Epithelial cell of proximal tubule (primary cell): Measurements from ENCODE around the gene TMEM161A. TPM values are rescaled to one million over a fixed set of nuclear protein-coding genes. Genes with fewer than 3 reads are reported as not detected.

ENCODE experiments used
- DNase-seq: peaks from one replicate; pipeline ENCODE4 v3.0.0-alpha.2; 2011; ENCODE audit warnings: low read depth
- H3K4me3 ChIP-seq: 2 replicates; pipeline ENCODE4 v1.5.1; 2011; ENCODE audit warnings: low read depth, mild to moderate bottlenecking, low read length
- total RNA-seq: library from RNA; depleted of rRNA; stranded (reverse); fragments of >200 nt; gene quantifications from 2 replicates; pipeline ENCODE4 v1.2.3, GENCODE V29; 2015
- TF ChIP-seq, protein P1 (sequence below): conservative IDR thresholded peaks from 2 replicates; pipeline ENCODE4 v1.5.1; 2012; ENCODE audit warnings: low read depth, mild to moderate bottlenecking, low read length

TMEM161A gene
- total RNA-seq, 1 donor from 2014 or later: 32.6 TPM

DNA sequence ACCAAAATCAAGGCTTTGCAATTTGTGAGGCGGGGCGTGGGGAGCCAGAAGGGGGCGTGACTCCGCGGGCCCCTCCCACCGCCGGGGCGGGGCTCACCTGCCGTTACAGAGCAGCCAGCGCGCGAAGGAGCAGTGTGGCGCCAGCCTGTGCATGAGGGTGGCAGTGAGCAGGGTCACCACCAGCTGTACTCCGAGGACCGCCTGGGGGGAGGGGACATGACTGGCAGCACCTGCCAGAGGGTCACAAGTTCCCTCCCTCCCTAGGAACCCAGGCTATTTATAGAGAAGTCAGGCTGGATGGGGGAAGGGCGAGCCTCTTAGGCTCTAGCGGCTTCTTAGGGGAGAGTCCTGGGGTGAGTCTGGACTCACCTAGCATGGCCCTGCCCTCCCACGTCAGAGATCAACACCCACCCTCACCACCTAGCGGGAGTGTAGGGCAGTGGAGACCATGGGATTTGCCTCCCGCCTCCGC is 3.6 kb downstream of the TMEM161A start:
- H3K4me3 ChIP-seq: no peak overlapping the region
- TF ChIP-seq, protein P1, sequence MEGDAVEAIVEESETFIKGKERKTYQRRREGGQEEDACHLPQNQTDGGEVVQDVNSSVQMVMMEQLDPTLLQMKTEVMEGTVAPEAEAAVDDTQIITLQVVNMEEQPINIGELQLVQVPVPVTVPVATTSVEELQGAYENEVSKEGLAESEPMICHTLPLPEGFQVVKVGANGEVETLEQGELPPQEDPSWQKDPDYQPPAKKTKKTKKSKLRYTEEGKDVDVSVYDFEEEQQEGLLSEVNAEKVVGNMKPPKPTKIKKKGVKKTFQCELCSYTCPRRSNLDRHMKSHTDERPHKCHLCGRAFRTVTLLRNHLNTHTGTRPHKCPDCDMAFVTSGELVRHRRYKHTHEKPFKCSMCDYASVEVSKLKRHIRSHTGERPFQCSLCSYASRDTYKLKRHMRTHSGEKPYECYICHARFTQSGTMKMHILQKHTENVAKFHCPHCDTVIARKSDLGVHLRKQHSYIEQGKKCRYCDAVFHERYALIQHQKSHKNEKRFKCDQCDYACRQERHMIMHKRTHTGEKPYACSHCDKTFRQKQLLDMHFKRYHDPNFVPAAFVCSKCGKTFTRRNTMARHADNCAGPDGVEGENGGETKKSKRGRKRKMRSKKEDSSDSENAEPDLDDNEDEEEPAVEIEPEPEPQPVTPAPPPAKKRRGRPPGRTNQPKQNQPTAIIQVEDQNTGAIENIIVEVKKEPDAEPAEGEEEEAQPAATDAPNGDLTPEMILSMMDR: no peak
- no peak for DNase-seq

- TF ChIP-seq, protein P1: no peak
- no peak overlapping the region for H3K4me3 ChIP-seq
- no peak for DNase-seq
Measured at GRCh38 chr19:19133985-19134384, 4.3 kb downstream of the TMEM161A start.

DNA sequence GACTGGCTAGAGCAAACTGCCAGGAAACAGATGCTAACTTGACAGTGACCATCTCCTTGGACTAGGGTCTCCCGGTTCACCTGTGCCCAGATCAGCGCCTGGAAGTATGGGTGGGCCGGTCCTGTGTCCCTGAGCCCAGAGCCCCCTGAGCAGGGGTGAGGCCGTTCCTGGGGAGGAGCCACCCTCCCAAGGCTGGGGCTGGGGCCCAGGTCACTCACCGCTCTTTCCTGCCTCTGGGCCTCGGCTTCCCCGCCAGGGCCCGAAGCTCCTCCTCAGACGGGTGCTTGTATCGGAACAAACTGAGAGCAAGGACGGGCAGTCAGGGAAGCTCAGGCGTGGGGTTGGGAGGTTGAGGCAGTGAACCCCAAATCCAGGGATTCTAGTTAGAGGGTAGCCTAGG is 5.4 kb downstream of the TMEM161A start:
- TF ChIP-seq, protein P1: no peak
- H3K4me3 ChIP-seq: no peak overlapping the region
- DNase-seq: no peak

DNA sequence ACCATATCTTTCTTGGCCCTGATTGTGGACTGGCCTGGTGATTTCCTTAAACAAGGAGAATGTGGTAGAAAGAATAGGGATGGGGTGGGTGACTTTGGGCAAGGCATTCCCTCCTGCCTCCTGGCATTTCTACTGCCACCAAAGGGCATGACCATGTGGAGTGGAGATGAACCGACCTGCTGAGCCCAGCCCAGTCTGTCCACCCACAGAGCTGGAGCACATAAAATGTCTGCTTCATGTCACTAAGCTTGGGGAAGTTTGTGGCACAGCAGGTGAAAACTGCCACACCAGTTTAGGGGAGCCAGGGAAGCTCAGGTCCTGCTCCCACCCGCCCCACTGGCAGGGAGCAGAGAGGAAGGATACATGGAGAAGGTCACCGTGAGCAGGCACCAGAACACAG is 6.3 kb downstream of the TMEM161A start:
- no peak overlapping the region for H3K4me3 ChIP-seq
- TF ChIP-seq, protein P1: no peak
- no peak for DNase-seq

DNA sequence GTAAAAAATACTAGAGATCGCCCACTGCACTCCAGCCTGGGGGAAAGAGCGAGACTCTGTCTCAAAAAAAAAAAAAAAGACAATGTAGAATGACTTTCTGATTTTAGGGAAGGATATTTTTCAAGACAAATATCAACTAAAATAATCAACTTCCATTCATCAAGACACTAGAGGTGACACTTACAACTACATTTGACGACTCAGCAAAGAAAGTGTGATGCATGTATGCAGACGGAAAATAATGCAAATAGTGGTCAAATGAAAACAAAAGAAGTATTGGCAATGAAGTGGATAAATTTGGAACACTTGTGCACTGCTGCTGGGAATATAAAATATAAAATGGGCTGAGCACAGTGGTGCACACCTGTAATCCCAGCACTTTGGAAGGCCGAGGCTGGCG is 12.2 kb downstream of the TMEM161A start:
- TF ChIP-seq, protein P1: no peak
- no peak for DNase-seq
- no peak overlapping the region for H3K4me3 ChIP-seq

DNA sequence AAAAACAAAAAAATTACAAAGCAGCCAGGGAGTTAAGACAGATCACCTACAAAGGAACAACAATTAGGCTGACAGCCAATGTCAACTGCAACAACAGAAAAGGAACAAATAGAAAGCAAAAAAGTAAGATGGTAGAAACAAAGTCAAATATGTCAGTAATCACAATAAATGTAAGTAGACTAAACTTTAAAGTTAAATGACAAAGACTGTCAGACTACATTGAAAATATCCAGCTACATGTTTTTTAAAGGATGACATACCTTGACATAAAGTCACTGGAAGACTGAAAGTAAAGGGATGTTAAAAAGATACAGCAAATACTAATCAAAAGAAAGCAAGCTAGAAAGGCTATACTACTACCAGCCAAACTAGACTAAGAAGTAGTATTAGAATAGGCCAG is 14.9 kb downstream of the TMEM161A start:
- TF ChIP-seq, protein P1: no peak
- DNase-seq: no peak
- H3K4me3 ChIP-seq: no peak overlapping the region

GRCh38 chr19:19122902-19123301 is 15.4 kb downstream of the TMEM161A start:
- H3K4me3 ChIP-seq: no peak overlapping the region
- TF ChIP-seq, protein P1: no peak
- DNase-seq: no peak
